HCT116 (cell line): ENCODE results near the gene TFF2. TPM values are rescaled to one million over a fixed set of nuclear protein-coding genes. Genes with fewer than 3 reads are reported as not detected.

Source experiments
- ATAC-seq: fragments of 200-7000 bp; cut with Tn5 transposase; 2 replicates; pipeline ENCODE4 v1.9.1; 2020; ENCODE audit warnings: mild to moderate bottlenecking, moderate library complexity
- BruUV-seq: library from RNA; stranded (reverse); fragments of 400-500 nt; replicated peaks from 2 replicates; lab custom pipeline; 2021; lab: Mats Ljungman, UMichigan
- CTCF ChIA-PET: fragments of 300-600 bp; sonication (Branson Sonifier 250); formaldehyde crosslinking; loops from one replicate; lab custom pipeline; 2021; ENCODE audit warnings: antibody characterized with exemption; lab: Charles Lee
- POLR2A ChIA-PET: fragments of 300-600, 350-600 bp; sonication (Branson Sonifier 250); formaldehyde crosslinking; loops from one replicate; lab custom pipeline; 2021; ENCODE audit warnings: antibody characterized with exemption; lab: Charles Lee
- RAD21 ChIA-PET, 2 experiments: fragments of 300-600 bp; sonication (Branson Sonifier 250); formaldehyde crosslinking; loops; one replicate each; lab custom pipeline; 2023; ENCODE audit warnings: low total read pairs in 2 of 2; ENCODE audit not compliant: uncharacterized antibody in 2 of 2, unreplicated experiment in 2 of 2, low non-redundant PET in 1 of 2; lab: Charles Lee
- DNase-seq: peaks from one replicate; pipeline ENCODE4 v3.0.0-alpha.2; 2010; ENCODE audit warnings: low read depth, low spot score
- H2AFZ ChIP-seq: fragments of 200-600 bp; shearing (Covaris generic), sonication (generic); 2 replicates; pipeline ENCODE4 v1.6.1; 2017; ENCODE audit warnings: low read depth, mixed run types, mixed read lengths, antibody characterized with exemption, low read length; ENCODE audit not compliant: poor library complexity, severe bottlenecking
- H3K27ac ChIP-seq: 2 replicates; pipeline ENCODE4 v1.5.1; 2012; ENCODE audit warnings: low read depth, low read length
- H3K27me3 ChIP-seq: fragments of 200-600 bp; sonication (generic); 2 replicates; pipeline ENCODE4 v1.6.1; 2016; ENCODE audit warnings: mixed run types, low read length, mixed read lengths; ENCODE audit not compliant: insufficient read depth
- H3K36me3 ChIP-seq, 2 experiments: fragments of 200-500 bp in 1 of 2; fragments of 200-600 bp in 1 of 2; sonication (Bioruptor generic) in 1 of 2; sonication (generic) in 1 of 2; 2 replicates each; pipeline versions ENCODE4 v1.5.1 to v1.6.1; 2014 to 2016; ENCODE audit warnings: low read length in 2 of 2, inconsistent platforms in 1 of 2, mixed read lengths in 1 of 2, mixed run types in 1 of 2; ENCODE audit not compliant: insufficient read depth in 2 of 2, control insufficient read depth in 1 of 2
- H3K4me1 ChIP-seq, 2 experiments: fragments of 200-600 bp in 1 of 2; sonication (generic) in 1 of 2; 2 replicates each; pipeline versions ENCODE4 v1.5.1 to v1.6.1; 2012 to 2017; ENCODE audit warnings: low read length in 2 of 2, inconsistent platforms in 1 of 2, mild to moderate bottlenecking in 1 of 2, mixed read lengths in 1 of 2, mixed run types in 1 of 2, moderate library complexity in 1 of 2; ENCODE audit not compliant: insufficient read depth in 2 of 2, control insufficient read depth in 1 of 2
- H3K4me2 ChIP-seq: fragments of 200-600 bp; sonication (generic); 2 replicates; pipeline ENCODE4 v1.6.1; 2017; ENCODE audit warnings: mixed run types, low read length, mixed read lengths
- H3K4me3 ChIP-seq, 2 experiments: fragments of 200-600 bp in 1 of 2; sonication (generic) in 1 of 2; replicated peaks in 1 of 2; 2 replicates each; pipeline ENCODE4 v1.5.1; 2011 to 2016; ENCODE audit warnings: low read length in 2 of 2, control low read depth in 1 of 2, low read depth in 1 of 2, mild to moderate bottlenecking in 1 of 2, mixed read lengths in 1 of 2, mixed run types in 1 of 2
- H3K79me2 ChIP-seq: fragments of 200-600 bp; sonication (generic); 2 replicates; pipeline ENCODE4 v1.6.1; 2017; ENCODE audit warnings: mild to moderate bottlenecking, mixed run types, low read length, moderate library complexity, mixed read lengths; ENCODE audit not compliant: insufficient read depth
- H3K9ac ChIP-seq: fragments of 200-600 bp; sonication (generic); 2 replicates; pipeline ENCODE4 v1.6.1; 2016; ENCODE audit warnings: low read length, mixed read lengths
- H3K9me2 ChIP-seq: fragments of 200-600 bp; sonication (generic), shearing (Covaris generic); 2 replicates; pipeline ENCODE4 v1.6.1; 2017; ENCODE audit warnings: mixed run types, mild to moderate bottlenecking, moderate library complexity; ENCODE audit not compliant: insufficient read depth
- H3K9me3 ChIP-seq, 2 experiments: fragments of 200-500 bp in 1 of 2; fragments of 200-600 bp in 1 of 2; sonication (Bioruptor generic) in 1 of 2; sonication (generic) in 1 of 2; 2 replicates each; pipeline ENCODE4 v1.6.1; 2014 to 2017; ENCODE audit warnings: low read length in 2 of 2, mixed read lengths in 2 of 2, inconsistent platforms in 1 of 2, low read depth in 1 of 2, mild to moderate bottlenecking in 1 of 2, mixed run types in 1 of 2, moderate library complexity in 1 of 2; ENCODE audit not compliant: control insufficient read depth in 1 of 2, insufficient read depth in 1 of 2
- H4K20me1 ChIP-seq: fragments of 200-600 bp; sonication (generic), shearing (Covaris generic); 2 replicates; pipeline ENCODE4 v1.6.1; 2017; ENCODE audit warnings: mixed run types, mild to moderate bottlenecking, moderate library complexity; ENCODE audit not compliant: insufficient read depth
- CBX3 ChIP-seq: IDR thresholded peaks from 2 replicates; pipeline ENCODE4 v1.6.1; 2012; ENCODE audit warnings: low read depth
- CTCF ChIP-seq, 3 experiments: fragments of 200-600 bp in 1 of 3; sonication (generic) in 1 of 3; IDR thresholded peaks in 2 of 3; conservative IDR thresholded peaks in 1 of 3; 2 replicates each; pipeline ENCODE4 v1.5.1; 2012 to 2017; ENCODE audit warnings: low read depth in 2 of 3, low read length in 2 of 3, antibody characterized with exemption in 1 of 3, borderline replicate concordance in 1 of 3, control low read depth in 1 of 3, mild to moderate bottlenecking in 1 of 3, mixed read lengths in 1 of 3, mixed run types in 1 of 3, moderate library complexity in 1 of 3; ENCODE audit not compliant: insufficient read depth in 1 of 3
- ELF1 ChIP-seq: IDR thresholded peaks from 2 replicates; pipeline ENCODE4 v1.6.1; 2012; ENCODE audit warnings: low read depth, borderline replicate concordance
- JUND ChIP-seq: IDR thresholded peaks from 2 replicates; pipeline ENCODE4 v1.6.1; 2012
- POLR2A ChIP-seq: IDR thresholded peaks from 2 replicates; pipeline ENCODE4 v1.7.0; 2011; ENCODE audit warnings: borderline replicate concordance; ENCODE audit not compliant: insufficient read depth, insufficient read length; ENCODE audit errors: extremely low read depth
- POLR2AphosphoS5 ChIP-seq: IDR thresholded peaks from 2 replicates; pipeline ENCODE4 v1.6.1; 2011; ENCODE audit warnings: mild to moderate bottlenecking, low read depth, low read length, moderate library complexity
- REST ChIP-seq: IDR thresholded peaks from 2 replicates; pipeline ENCODE4 v1.6.1; 2012; ENCODE audit warnings: low read depth
- SIN3A ChIP-seq: IDR thresholded peaks from 2 replicates; pipeline ENCODE4 v1.6.1; 2012; ENCODE audit warnings: low read depth
- SRF ChIP-seq: IDR thresholded peaks from 2 replicates; pipeline ENCODE4 v1.6.1; 2012; ENCODE audit warnings: low read depth
- TCF7L2 ChIP-seq: IDR thresholded peaks from 2 replicates; pipeline ENCODE4 v1.7.0; 2011; ENCODE audit warnings: borderline replicate concordance, inconsistent platforms; ENCODE audit not compliant: insufficient read depth, insufficient read length; ENCODE audit errors: extremely low read depth
- YY1 ChIP-seq: IDR thresholded peaks from 2 replicates; pipeline ENCODE4 v1.6.1; 2011; ENCODE audit warnings: low read length, low read depth, moderate library complexity, mild to moderate bottlenecking; ENCODE audit not compliant: insufficient replicate concordance; ENCODE audit errors: extremely low read depth
- ZBTB33 ChIP-seq: IDR thresholded peaks from 2 replicates; pipeline ENCODE4 v1.6.1; 2011; ENCODE audit warnings: mild to moderate bottlenecking, low read length, moderate library complexity; ENCODE audit not compliant: insufficient replicate concordance; ENCODE audit errors: extremely low read depth
- ZFX ChIP-seq: fragments of 450-650 bp; IDR thresholded peaks from 2 replicates; pipeline ENCODE4 v1.6.1; 2017
- ZNF274 ChIP-seq: fragments of 200-500 bp; sonication (Bioruptor generic); IDR thresholded peaks from 2 replicates; pipeline ENCODE4 v1.6.1; 2014; ENCODE audit warnings: mild to moderate bottlenecking, low read depth, low read length, inconsistent platforms
- intact Hi-C: fragments of 100-400 bp; cut with micrococcal nuclease; formaldehyde crosslinking; loops from 2 replicates; pipeline ENCODE4 v1.10.0; 2022
- total RNA-seq: library from RNA; stranded (reverse); gene quantifications from one replicate; pipeline ENCODE4 v1.2.1, GENCODE V29; 2021; ENCODE audit not compliant: unreplicated experiment

Gene TFF2
- total RNA-seq, 1 experiment from 2014 or later, result not detected

GRCh38 chr21:42356046-42356445 is 5.3 kb upstream of the TFF2 start:
- Histone ChIP-seq H3K4me3 (no peak overlapping the region), H3K36me3 (no peaks in the 10 kb centered on the region), H3K27ac (no peak overlapping the region), H2AFZ (no peak overlapping the region), H3K79me2 (no peaks in the 10 kb centered on the region), H3K27me3 (no peaks in the 10 kb centered on the region), H3K9me3 (no peaks in the 10 kb centered on the region), H3K4me2 (no peak overlapping the region), H3K9me2 (no peaks in the 10 kb centered on the region), H4K20me1 (no peaks in the 10 kb centered on the region)
- CTCF ChIA-PET, result no interaction called here
- RAD21 ChIA-PET, result no interaction called here
- DNase-seq (no peak), ATAC-seq (no peak)
- POLR2A ChIA-PET, result no interaction called here
- no TSS peak for BruUV-seq
- TF ChIP-seq ZBTB33, result no peak
- TF ChIP-seq ZFX, result no peak
- TF ChIP-seq POLR2A, result no peak
- no peak for TF ChIP-seq JUND
- TF ChIP-seq ZNF274, result no peak
- TF ChIP-seq YY1, result no peak
- no peak for TF ChIP-seq TCF7L2
- TF ChIP-seq ELF1, result no peak
- TF ChIP-seq SRF, result no peak
- TF ChIP-seq CBX3, result no peak
- no peak for TF ChIP-seq REST
- no peak for TF ChIP-seq SIN3A
- no peak for TF ChIP-seq CTCF (IDR thresholded peaks at IDR 0.05 in 2 of 3, conservative IDR thresholded peaks at IDR 0.05 in 1 of 3; ENCODE audit: borderline replicate concordance in 1 of 3, insufficient read depth in 1 of 3, low read depth in 2 of 3, low read length in 2 of 3)
- TF ChIP-seq POLR2AphosphoS5, result no peak
- TF ChIP-seq, all 23 proteins: peak for 0
- intact Hi-C loops, result no loop called here
- Histone ChIP-seq H3K9ac (no peak overlapping the region), H3K4me1 (no peaks in the 10 kb centered on the region)
